ENCODE measurements around the gene MAPK8IP2. TPM values are rescaled to one million over a fixed set of nuclear protein-coding genes. Genes with fewer than 3 reads are reported as not detected.

MAPK8IP2 gene
- total and polyA plus RNA-seq, 10 of the 15 experiments (the other 5 are each of a cell fraction or from before 2014, with no cell fraction given): 0.01 to 0.13 (median 0.06) TPM; not detected in 4

DNA sequence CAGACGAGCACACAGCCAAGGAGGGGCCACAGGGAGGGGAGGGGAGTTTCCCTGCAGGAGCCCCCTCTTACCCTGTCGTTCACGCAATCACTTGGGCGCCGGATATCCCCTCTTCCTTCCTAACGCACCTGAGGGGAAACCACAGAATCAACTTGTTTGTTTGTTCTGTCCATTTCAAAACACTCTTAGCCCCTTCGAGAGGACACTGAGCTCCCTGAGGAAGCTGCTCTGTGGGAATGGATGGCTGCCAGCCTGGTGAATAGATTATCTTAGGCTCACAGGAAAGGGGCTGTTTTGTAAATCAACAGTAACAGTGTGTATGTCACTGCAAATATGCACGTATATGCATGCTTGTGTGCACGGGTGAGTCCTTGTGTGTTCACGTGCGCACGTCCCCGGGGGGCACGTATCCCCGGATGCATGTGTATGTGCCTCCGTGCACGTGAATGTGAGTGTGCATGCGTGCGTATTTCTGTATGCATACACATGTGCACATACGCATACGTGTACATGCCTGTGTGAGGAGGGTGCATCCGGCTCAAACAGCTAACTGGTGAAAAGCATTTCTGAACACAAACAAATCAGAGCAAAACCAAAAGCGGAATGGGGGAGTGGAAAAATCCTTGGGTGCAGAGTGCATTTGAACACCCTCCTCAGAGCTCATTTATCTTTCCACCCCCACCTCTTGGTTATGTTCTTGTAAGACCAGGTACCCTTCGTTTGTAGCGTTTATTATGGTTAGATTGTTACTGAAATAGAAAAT lies 20.2 kb downstream of the MAPK8IP2 start (continued):
- TF ChIP-seq USF1 (IDR thresholded peaks at IDR 0.05; ENCODE audit: borderline replicate concordance, extremely low read length, insufficient read depth, low read depth, low read length) (peak; percentile 45), CHD2 (IDR thresholded peaks at IDR 0.05; ENCODE audit: borderline replicate concordance, low read depth, low read length) (0 out of 2 replicates have a peak, but pooled peaks have one; percentile 37), PML (IDR thresholded peaks at IDR 0.05; ENCODE audit: low read length) (0 out of 2 replicates have a peak, but pooled peaks have one; percentile 45), MXI1 (IDR thresholded peaks at IDR 0.05; ENCODE audit: low read depth, low read length) (peak; percentile 93), SMC3 (IDR thresholded peaks at IDR 0.05; ENCODE audit: borderline replicate concordance, low read length) (0 out of 2 replicates have a peak, but pooled peaks have one; percentile 49), MEF2A (IDR thresholded peaks at IDR 0.05; ENCODE audit: insufficient read depth, low read depth, low read length) (0 out of 2 replicates have a peak, but pooled peaks have one; percentile 13), CBFB (IDR thresholded peaks at IDR 0.05; ENCODE audit: low read depth) (0 out of 2 replicates have a peak, but pooled peaks have one; percentile 10), IKZF2 (IDR thresholded peaks at IDR 0.05) (peak; percentile 47 to 92), SIN3A (IDR thresholded peaks at IDR 0.05; ENCODE audit: low read depth, low read length) (peak; percentile 33; the same call in 1 of the 2 replicates), BHLHE40 (IDR thresholded peaks at IDR 0.05; ENCODE audit: borderline replicate concordance in 1 of 2, low read depth in 2 of 2, low read length in 1 of 2) (peak; percentile 97 to 99)
- TF ChIP-seq, protein P1, sequence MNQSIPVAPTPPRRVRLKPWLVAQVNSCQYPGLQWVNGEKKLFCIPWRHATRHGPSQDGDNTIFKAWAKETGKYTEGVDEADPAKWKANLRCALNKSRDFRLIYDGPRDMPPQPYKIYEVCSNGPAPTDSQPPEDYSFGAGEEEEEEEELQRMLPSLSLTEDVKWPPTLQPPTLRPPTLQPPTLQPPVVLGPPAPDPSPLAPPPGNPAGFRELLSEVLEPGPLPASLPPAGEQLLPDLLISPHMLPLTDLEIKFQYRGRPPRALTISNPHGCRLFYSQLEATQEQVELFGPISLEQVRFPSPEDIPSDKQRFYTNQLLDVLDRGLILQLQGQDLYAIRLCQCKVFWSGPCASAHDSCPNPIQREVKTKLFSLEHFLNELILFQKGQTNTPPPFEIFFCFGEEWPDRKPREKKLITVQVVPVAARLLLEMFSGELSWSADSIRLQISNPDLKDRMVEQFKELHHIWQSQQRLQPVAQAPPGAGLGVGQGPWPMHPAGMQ (IDR thresholded peaks at IDR 0.05; ENCODE audit: borderline replicate concordance): no peak
- TF ChIP-seq, protein P2, sequence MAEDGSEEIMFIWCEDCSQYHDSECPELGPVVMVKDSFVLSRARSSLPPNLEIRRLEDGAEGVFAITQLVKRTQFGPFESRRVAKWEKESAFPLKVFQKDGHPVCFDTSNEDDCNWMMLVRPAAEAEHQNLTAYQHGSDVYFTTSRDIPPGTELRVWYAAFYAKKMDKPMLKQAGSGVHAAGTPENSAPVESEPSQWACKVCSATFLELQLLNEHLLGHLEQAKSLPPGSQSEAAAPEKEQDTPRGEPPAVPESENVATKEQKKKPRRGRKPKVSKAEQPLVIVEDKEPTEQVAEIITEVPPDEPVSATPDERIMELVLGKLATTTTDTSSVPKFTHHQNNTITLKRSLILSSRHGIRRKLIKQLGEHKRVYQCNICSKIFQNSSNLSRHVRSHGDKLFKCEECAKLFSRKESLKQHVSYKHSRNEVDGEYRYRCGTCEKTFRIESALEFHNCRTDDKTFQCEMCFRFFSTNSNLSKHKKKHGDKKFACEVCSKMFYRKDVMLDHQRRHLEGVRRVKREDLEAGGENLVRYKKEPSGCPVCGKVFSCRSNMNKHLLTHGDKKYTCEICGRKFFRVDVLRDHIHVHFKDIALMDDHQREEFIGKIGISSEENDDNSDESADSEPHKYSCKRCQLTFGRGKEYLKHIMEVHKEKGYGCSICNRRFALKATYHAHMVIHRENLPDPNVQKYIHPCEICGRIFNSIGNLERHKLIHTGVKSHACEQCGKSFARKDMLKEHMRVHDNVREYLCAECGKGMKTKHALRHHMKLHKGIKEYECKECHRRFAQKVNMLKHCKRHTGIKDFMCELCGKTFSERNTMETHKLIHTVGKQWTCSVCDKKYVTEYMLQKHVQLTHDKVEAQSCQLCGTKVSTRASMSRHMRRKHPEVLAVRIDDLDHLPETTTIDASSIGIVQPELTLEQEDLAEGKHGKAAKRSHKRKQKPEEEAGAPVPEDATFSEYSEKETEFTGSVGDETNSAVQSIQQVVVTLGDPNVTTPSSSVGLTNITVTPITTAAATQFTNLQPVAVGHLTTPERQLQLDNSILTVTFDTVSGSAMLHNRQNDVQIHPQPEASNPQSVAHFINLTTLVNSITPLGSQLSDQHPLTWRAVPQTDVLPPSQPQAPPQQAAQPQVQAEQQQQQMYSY (CRISPR knock-in tag; IDR thresholded peaks at IDR 0.05): no peak
